CD8-positive, alpha-beta memory T cell (primary cell): ENCODE measurements around the gene TTBK1. TPM values are rescaled to one million over a fixed set of nuclear protein-coding genes. Genes with fewer than 3 reads are reported as not detected.

Source experiments
- CTCF ChIA-PET: fragments of 350-600 bp; sonication (Branson Sonifier 250); formaldehyde crosslinking; loops from one replicate; lab custom pipeline; 2021; ENCODE audit warnings: antibody characterized with exemption; lab: Charles Lee
- POLR2A ChIA-PET: fragments of 350-600 bp; sonication (Branson Sonifier 250); formaldehyde crosslinking; loops from one replicate; lab custom pipeline; 2021; ENCODE audit warnings: antibody characterized with exemption; lab: Charles Lee
- DNase-seq, 5 donors: peaks; one replicate each; pipeline versions ENCODE4 v3.0.0 to v3.0.0-alpha.2; 2020 to 2022; ENCODE audit warnings: mixed read lengths in 1 of 5
- H3K27ac ChIP-seq: one replicate; pipeline ENCODE4 v1.7.0; 2013; ENCODE audit warnings: low read depth, mild to moderate bottlenecking, low read length, moderate library complexity
- H3K27me3 ChIP-seq: 2 replicates; pipeline ENCODE4 v1.7.0; 2013; ENCODE audit warnings: low read length, mild to moderate bottlenecking; ENCODE audit not compliant: insufficient read depth, poor library complexity, severe bottlenecking
- H3K36me3 ChIP-seq: 2 replicates; pipeline ENCODE4 v1.7.0; 2013; ENCODE audit warnings: mild to moderate bottlenecking, low read length, moderate library complexity; ENCODE audit not compliant: insufficient read depth
- H3K4me1 ChIP-seq: 2 replicates; pipeline ENCODE4 v1.7.0; 2013; ENCODE audit warnings: mild to moderate bottlenecking, low read length, moderate library complexity; ENCODE audit not compliant: insufficient read depth
- H3K4me3 ChIP-seq: 2 replicates; pipeline ENCODE4 v1.7.0; 2013; ENCODE audit warnings: mild to moderate bottlenecking, low read length
- H3K9me3 ChIP-seq: 2 replicates; pipeline ENCODE4 v1.7.0; 2013; ENCODE audit warnings: mild to moderate bottlenecking, low read length
- H3K27ac Mint-ChIP-seq, 8 donors: one replicate each; pipeline ENCODE4 v1.8.0; 2020 to 2021; ENCODE audit warnings: mixed read lengths in 8 of 8, mild to moderate bottlenecking in 6 of 8, inconsistent platforms in 3 of 8, moderate library complexity in 3 of 8
- H3K27me3 Mint-ChIP-seq, 2 donors: one replicate each; pipeline ENCODE4 v1.8.0; 2020 to 2021; ENCODE audit warnings: mixed read lengths in 2 of 2, mild to moderate bottlenecking in 1 of 2, moderate library complexity in 1 of 2
- H3K36me3 Mint-ChIP-seq, 3 donors: one replicate each; pipeline ENCODE4 v1.8.0; 2020 to 2021; ENCODE audit warnings: mixed read lengths in 3 of 3, inconsistent platforms in 1 of 3, mild to moderate bottlenecking in 1 of 3
- H3K4me1 Mint-ChIP-seq, 3 donors: one replicate each; pipeline ENCODE4 v1.8.0; 2020 to 2021; ENCODE audit warnings: mixed read lengths in 3 of 3, inconsistent platforms in 1 of 3, mild to moderate bottlenecking in 1 of 3
- H3K4me3 Mint-ChIP-seq, 7 donors: one replicate each; pipeline ENCODE4 v1.8.0; 2020 to 2021; ENCODE audit warnings: mixed read lengths in 7 of 7, mild to moderate bottlenecking in 6 of 7, moderate library complexity in 4 of 7, inconsistent platforms in 2 of 7
- H3K9me3 Mint-ChIP-seq, 5 donors: one replicate each; pipeline ENCODE4 v1.8.0; 2020 to 2022; ENCODE audit warnings: mixed read lengths in 5 of 5, mild to moderate bottlenecking in 3 of 5, moderate library complexity in 2 of 5, inconsistent platforms in 1 of 5
- polyA plus RNA-seq: library from polyadenylated mRNA; unstranded; fragments of 300-500 nt; fragmentation: Illumina TruSeq; gene quantifications from one replicate; pipeline ENCODE4 v1.2.3, GENCODE V29; 2021
- total RNA-seq, 2 experiments: library from RNA; stranded (reverse); gene quantifications; one replicate each; pipeline ENCODE4 v1.2.3, GENCODE V29; 2021

The TTBK1 gene
- total and polyA plus RNA-seq, 3 experiments from 2014 or later = 1.1 to 1.2 TPM; not detected in 1

- CTCF ChIA-PET = no interaction called here
Measured at GRCh38 chr6:43217351-43217750, 25.9 kb upstream of the TTBK1 start.

GRCh38 chr6:43219119-43219518 is 24.2 kb upstream of the TTBK1 start:
- Histone ChIP-seq H3K27ac (no peak overlapping the region), H3K9me3 (no peaks in the 10 kb centered on the region), H3K27me3 (no peaks in the 10 kb centered on the region), H3K4me3 (no peak overlapping the region), H3K4me1 (peaks cover 14% of the 10 kb centered on the region), H3K36me3 (no peaks in the 10 kb centered on the region)
- DNase-seq = no peak
- no peak overlapping the region for H3K4me3 Mint-ChIP-seq
- H3K4me1 Mint-ChIP-seq = peaks cover 8 to 30% (median 19%) of the 10 kb centered on the region in 3 donors
- peak overlapping the region in 4 of 8 donors; percentile 31 to 84 (median 64) for H3K27ac Mint-ChIP-seq
- no peaks in the 10 kb centered on the region for H3K27me3 Mint-ChIP-seq
- POLR2A ChIA-PET = no interaction called here
- CTCF ChIA-PET = interaction anchor here (3.5 kb wide), 1 partner anchor 10 kb away, joined by 24 read pairs; the partner anchor contains the start of gene DNPH1
- no peaks in the 10 kb centered on the region for H3K9me3 Mint-ChIP-seq
- peaks cover 11 to 74% (median 17%) of the 10 kb centered on the region in 3 donors for H3K36me3 Mint-ChIP-seq

More at GRCh38 chr6:43217351-43217750, 25.9 kb upstream of the TTBK1 start:
- Histone ChIP-seq H3K27me3 (no peaks in the 10 kb centered on the region), H3K36me3 (no peaks in the 10 kb centered on the region), H3K4me1 (peaks cover 4% of the 10 kb centered on the region), H3K4me3 (no peak overlapping the region), H3K9me3 (no peaks in the 10 kb centered on the region), H3K27ac (no peak overlapping the region)
- no peaks in the 10 kb centered on the region for H3K27me3 Mint-ChIP-seq
- no peaks in the 10 kb centered on the region for H3K9me3 Mint-ChIP-seq
- no peak for DNase-seq
- POLR2A ChIA-PET = no interaction called here
- H3K4me3 Mint-ChIP-seq = no peak overlapping the region
- H3K27ac Mint-ChIP-seq = peak overlapping the region in 3 of 8 donors; percentile 38 to 77 (median 47)
- peaks cover 8 to 76% (median 22%) of the 10 kb centered on the region in 3 donors for H3K36me3 Mint-ChIP-seq
- H3K4me1 Mint-ChIP-seq = peaks cover 0 to 14% (median 8%) of the 10 kb centered on the region in 3 donors

DNA sequence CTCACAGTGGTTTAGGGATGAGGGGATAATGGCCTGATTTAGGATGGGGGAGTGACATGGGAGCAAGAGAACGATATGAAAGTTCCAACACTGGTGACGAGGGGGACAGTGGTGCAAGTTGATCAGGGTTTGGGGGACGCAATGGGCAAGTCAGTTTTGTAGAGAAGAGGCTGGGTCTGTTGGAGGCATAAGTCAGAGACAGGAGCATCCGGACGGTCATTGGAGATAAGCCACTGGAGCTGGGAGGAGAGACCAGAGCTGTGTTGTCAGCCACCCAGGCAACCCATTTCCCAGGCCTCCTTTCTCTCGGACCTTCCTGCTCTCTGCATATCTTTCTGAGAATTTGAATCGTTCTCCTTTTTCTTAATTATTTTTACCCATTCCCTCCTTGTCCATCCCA is 23.5 kb upstream of the TTBK1 start:
- Mint-ChIP-seq H3K9me3 (no peaks in the 10 kb centered on the region), H3K36me3 (peaks cover 11 to 74% (median 17%) of the 10 kb centered on the region in 3 donors), H3K27me3 (no peaks in the 10 kb centered on the region), H3K4me3 (no peak overlapping the region), H3K27ac (peak overlapping the region in 5 of 8 donors; percentile 1 to 84 (median 29)), H3K4me1 (peaks cover 14 to 36% (median 25%) of the 10 kb centered on the region in 3 donors)
- Histone ChIP-seq H3K4me1 (peaks cover 21% of the 10 kb centered on the region), H3K9me3 (no peaks in the 10 kb centered on the region), H3K27ac (no peak overlapping the region), H3K36me3 (no peaks in the 10 kb centered on the region), H3K27me3 (no peaks in the 10 kb centered on the region), H3K4me3 (no peak overlapping the region)
- no peak for DNase-seq
- ChIA-PET POLR2A (interaction anchor here (0.7 kb wide), 1 partner anchor 10 kb away, joined by 3 read pairs; the partner anchor contains the start of gene DNPH1), CTCF (interaction anchor here (3.5 kb wide), 1 partner anchor 9 kb away, joined by 24 read pairs; the partner anchor contains the start of gene DNPH1)

DNA sequence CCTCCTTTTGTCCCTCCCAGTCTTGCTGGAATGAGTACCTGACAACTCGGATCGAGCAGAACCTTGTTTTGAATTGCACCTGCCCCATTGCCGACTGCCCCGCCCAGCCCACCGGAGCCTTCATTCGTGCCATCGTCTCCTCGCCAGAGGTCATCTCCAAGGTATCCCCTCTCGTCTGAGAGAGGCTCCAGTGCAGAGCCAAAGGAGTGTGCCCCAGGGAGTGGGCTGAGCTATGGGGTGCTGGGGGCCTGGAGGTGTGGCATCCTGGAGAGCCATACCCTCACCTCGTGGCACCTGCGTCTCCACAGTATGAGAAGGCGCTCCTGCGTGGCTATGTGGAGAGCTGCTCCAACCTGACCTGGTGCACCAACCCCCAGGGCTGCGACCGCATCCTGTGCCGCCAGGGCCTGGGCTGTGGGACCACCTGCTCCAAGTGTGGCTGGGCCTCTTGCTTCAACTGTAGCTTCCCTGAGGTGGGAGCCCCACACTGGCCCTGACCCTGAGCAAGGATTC is 22.8 kb upstream of the TTBK1 start:
- H3K27me3 Mint-ChIP-seq = no peaks in the 10 kb centered on the region
- ChIA-PET CTCF (interaction anchor here (3.5 kb wide), 1 partner anchor 9 kb away, joined by 24 read pairs; the partner anchor contains the start of gene DNPH1), POLR2A (interaction anchor here (0.7 kb wide), 1 partner anchor 9 kb away, joined by 3 read pairs; the partner anchor contains the start of gene DNPH1)
- Histone ChIP-seq H3K36me3 (no peaks in the 10 kb centered on the region), H3K9me3 (no peaks in the 10 kb centered on the region), H3K4me1 (peaks cover 26% of the 10 kb centered on the region), H3K4me3 (no peak overlapping the region), H3K27me3 (no peaks in the 10 kb centered on the region), H3K27ac (no peak overlapping the region)
- peak overlapping the region in 6 of 8 donors; percentile 17 to 98 (median 68) for H3K27ac Mint-ChIP-seq
- peaks cover 11 to 69% (median 14%) of the 10 kb centered on the region in 3 donors for H3K36me3 Mint-ChIP-seq
- peaks cover 17 to 41% (median 29%) of the 10 kb centered on the region in 3 donors for H3K4me1 Mint-ChIP-seq
- no peak for DNase-seq
- peak overlapping the region in 1 of 7 donors; percentile 67 for H3K4me3 Mint-ChIP-seq
- H3K9me3 Mint-ChIP-seq = no peaks in the 10 kb centered on the region

DNA sequence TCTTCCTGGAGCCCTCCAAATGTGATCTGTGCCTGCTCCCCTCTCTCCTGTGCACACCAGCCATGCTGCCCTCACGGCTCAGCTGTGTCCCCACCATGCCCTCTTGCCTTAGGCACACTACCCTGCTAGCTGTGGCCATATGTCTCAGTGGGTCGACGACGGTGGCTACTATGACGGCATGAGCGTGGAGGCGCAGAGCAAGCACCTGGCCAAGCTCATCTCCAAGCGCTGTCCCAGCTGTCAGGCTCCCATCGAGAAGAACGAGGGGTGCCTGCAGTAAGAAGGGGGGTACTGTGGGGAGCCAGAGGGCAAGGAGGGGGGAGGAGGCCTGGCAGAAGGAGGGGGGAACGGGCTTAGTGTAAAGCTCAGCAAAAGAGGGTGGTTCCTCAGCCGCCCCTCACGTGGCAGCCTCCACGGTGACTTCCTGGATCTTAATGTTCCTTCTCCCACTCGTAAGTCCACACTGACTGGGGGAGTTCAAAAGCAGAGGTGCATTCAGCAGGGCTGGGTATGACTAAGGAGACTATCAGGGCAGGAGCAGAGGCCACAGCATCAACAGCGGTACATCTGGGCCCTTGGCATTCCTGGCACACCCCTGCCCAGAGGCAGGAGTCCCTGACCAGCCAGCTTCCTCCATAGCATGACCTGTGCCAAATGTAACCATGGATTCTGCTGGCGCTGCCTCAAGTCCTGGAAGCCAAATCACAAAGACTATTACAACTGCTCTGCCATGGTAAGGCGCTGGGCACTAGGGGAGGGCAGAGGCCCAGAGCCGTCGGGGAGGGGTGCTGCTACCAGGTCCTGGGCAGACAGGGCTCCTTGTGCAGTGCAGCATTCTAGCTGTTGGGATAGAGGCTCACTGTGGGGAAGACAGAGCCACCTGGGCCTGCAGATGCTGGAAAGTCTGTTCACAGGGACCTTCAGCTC is 22.0 kb upstream of the TTBK1 start:
- Histone ChIP-seq H3K27ac (no peak overlapping the region), H3K4me1 (peaks cover 32% of the 10 kb centered on the region), H3K4me3 (no peak overlapping the region), H3K27me3 (no peaks in the 10 kb centered on the region), H3K9me3 (no peaks in the 10 kb centered on the region), H3K36me3 (no peaks in the 10 kb centered on the region)
- no peak for DNase-seq
- H3K27me3 Mint-ChIP-seq = peaks cover 0 to 1% of the 10 kb centered on the region in 2 donors
- H3K27ac Mint-ChIP-seq = peak overlapping the region; percentile 67 to 99 (median 91)
- H3K36me3 Mint-ChIP-seq = peaks cover 11 to 62% (median 11%) of the 10 kb centered on the region in 3 donors
- CTCF ChIA-PET = interaction anchor here (3.5 kb wide), 1 partner anchor 8 kb away, joined by 24 read pairs; the partner anchor contains the start of gene DNPH1
- peak overlapping the region in 1 of 7 donors; percentile 67 for H3K4me3 Mint-ChIP-seq
- no peaks in the 10 kb centered on the region for H3K9me3 Mint-ChIP-seq
- H3K4me1 Mint-ChIP-seq = peaks cover 18 to 49% (median 35%) of the 10 kb centered on the region in 3 donors
- POLR2A ChIA-PET = no interaction called here

GRCh38 chr6:43222418-43223059 is 20.7 kb upstream of the TTBK1 start:
- H3K4me3 Mint-ChIP-seq = peak overlapping the region in 2 of 7 donors; percentile 38 to 63
- H3K9me3 ChIP-seq = no peaks in the 10 kb centered on the region
- no peaks in the 10 kb centered on the region for H3K27me3 ChIP-seq
- DNase-seq = no peak
- CTCF ChIA-PET = no interaction called here
- no peaks in the 10 kb centered on the region for H3K9me3 Mint-ChIP-seq
- POLR2A ChIA-PET = no interaction called here
- peaks cover 21 to 55% (median 40%) of the 10 kb centered on the region in 3 donors for H3K4me1 Mint-ChIP-seq
- H3K4me1 ChIP-seq = peaks cover 32% of the 10 kb centered on the region
- H3K27ac Mint-ChIP-seq = peak overlapping the region; percentile 87 to 100 (median 99)
- no peak overlapping the region for H3K4me3 ChIP-seq
- no peaks in the 10 kb centered on the region for H3K36me3 ChIP-seq
- peaks cover 7 to 50% (median 9%) of the 10 kb centered on the region in 3 donors for H3K36me3 Mint-ChIP-seq
- H3K27ac ChIP-seq = no peak overlapping the region
- H3K27me3 Mint-ChIP-seq = peaks cover 0 to 2% of the 10 kb centered on the region in 2 donors

GRCh38 chr6:43223175-43223574 is 20.1 kb upstream of the TTBK1 start:
- Mint-ChIP-seq H3K9me3 (no peaks in the 10 kb centered on the region), H3K4me3 (peak overlapping the region in 2 of 7 donors; percentile 6 to 63), H3K36me3 (peaks cover 5 to 46% (median 7%) of the 10 kb centered on the region in 3 donors), H3K27me3 (peaks cover 0 to 2% of the 10 kb centered on the region in 2 donors), H3K4me1 (peaks cover 22 to 62% (median 46%) of the 10 kb centered on the region in 3 donors), H3K27ac (peak overlapping the region; percentile 98 to 100 (median 99))
- Histone ChIP-seq H3K36me3 (no peaks in the 10 kb centered on the region), H3K4me1 (peaks cover 35% of the 10 kb centered on the region), H3K9me3 (no peaks in the 10 kb centered on the region), H3K4me3 (no peak overlapping the region), H3K27ac (peak overlapping the region; percentile 92), H3K27me3 (no peaks in the 10 kb centered on the region)
- POLR2A ChIA-PET = interaction anchor here (0.5 kb wide), 1 partner anchor 198 kb away, joined by 3 read pairs; no protein-coding TSS in a partner anchor
- no peak for DNase-seq
- CTCF ChIA-PET = no interaction called here
